GM13976 (cell line): ENCODE data around the gene ZNF652.
A peak's percentile ranks its signal among the peaks of the same experiment; 100 is the strongest.

ENCODE experiments used
- DNase-seq: peaks from one replicate; pipeline ENCODE4 v3.0.0; 2012; ENCODE audit warnings: low spot score
- CTCF ChIP-seq: IDR thresholded peaks from 2 replicates; pipeline ENCODE4 v1.5.1; 2012; ENCODE audit warnings: borderline replicate concordance, mild to moderate bottlenecking; ENCODE audit not compliant: insufficient read depth; ENCODE audit errors: extremely low read depth, missing control alignments, control extremely low read depth
- in situ Hi-C: fragments of 300-500 bp; cut with MboI; formaldehyde crosslinking; loops from one replicate; pipeline ENCODE4 v1.12.0; 2022; ENCODE audit warnings: low sequenced_read_pairs, mixed read lengths, inconsistent platforms; ENCODE audit not compliant: unreplicated experiment

Gene ZNF652

GRCh38 chr17:49361902-49362722, at the start of gene ZNF652:
ZNF652 (minus strand) TSS chr17:49362250; CDS start chr17:49317725, 44,525 bp downstream.
- TF ChIP-seq CTCF, result no peak
- in situ Hi-C loops, result no loop called here
- peak; percentile 97 for DNase-seq

GRCh38 chr17:49409066-49409465, 47.0 kb upstream of the ZNF652 start:
- in situ Hi-C loops, result loop anchor here (10.0 to 25.0 kb wide), 2 partner anchors 146 to 278 kb away; partner anchors contain the start of gene SPOP
- no peak for DNase-seq
- no peak for TF ChIP-seq CTCF

- DNase-seq, result peak; percentile 86
- in situ Hi-C loops, result loop anchor here (10.0 to 25.0 kb wide), 2 partner anchors 147 to 279 kb away; partner anchors contain the start of gene SPOP
- peak; percentile 95 for TF ChIP-seq CTCF
These were observed 46.0 kb upstream of the ZNF652 start for GRCh38 chr17:49407981-49408501.

- no peak for TF ChIP-seq CTCF
- DNase-seq, result no peak
- in situ Hi-C loops, result loop anchor here (10.0 to 25.0 kb wide), 2 partner anchors 148 to 280 kb away; partner anchors contain the start of gene SPOP
These were observed 45.0 kb upstream of the ZNF652 start for GRCh38 chr17:49407086-49407485.

GRCh38 chr17:49406421-49407061, 44.5 kb upstream of the ZNF652 start:
- no peak for DNase-seq
- in situ Hi-C loops, result loop anchor here (10.0 to 25.0 kb wide), 2 partner anchors 148 to 281 kb away; partner anchors contain the start of gene SPOP
- TF ChIP-seq CTCF, result no peak

GRCh38 chr17:49404906-49405305, 42.9 kb upstream of the ZNF652 start:
- no peak for TF ChIP-seq CTCF
- DNase-seq, result no peak
- in situ Hi-C loops, result loop anchor here (10.0 to 25.0 kb wide), 2 partner anchors 150 to 282 kb away; partner anchors contain the start of gene SPOP
